ENCODE results near the gene VTI1A. TPM values are rescaled to one million over a fixed set of nuclear protein-coding genes. Genes with fewer than 3 reads are reported as not detected.

VTI1A gene
- total and polyA plus RNA-seq, 2 of the 13 experiments (the other 11 are each of a cell fraction or from before 2014, with no cell fraction given), result 11.7 to 32.7 TPM

DNA sequence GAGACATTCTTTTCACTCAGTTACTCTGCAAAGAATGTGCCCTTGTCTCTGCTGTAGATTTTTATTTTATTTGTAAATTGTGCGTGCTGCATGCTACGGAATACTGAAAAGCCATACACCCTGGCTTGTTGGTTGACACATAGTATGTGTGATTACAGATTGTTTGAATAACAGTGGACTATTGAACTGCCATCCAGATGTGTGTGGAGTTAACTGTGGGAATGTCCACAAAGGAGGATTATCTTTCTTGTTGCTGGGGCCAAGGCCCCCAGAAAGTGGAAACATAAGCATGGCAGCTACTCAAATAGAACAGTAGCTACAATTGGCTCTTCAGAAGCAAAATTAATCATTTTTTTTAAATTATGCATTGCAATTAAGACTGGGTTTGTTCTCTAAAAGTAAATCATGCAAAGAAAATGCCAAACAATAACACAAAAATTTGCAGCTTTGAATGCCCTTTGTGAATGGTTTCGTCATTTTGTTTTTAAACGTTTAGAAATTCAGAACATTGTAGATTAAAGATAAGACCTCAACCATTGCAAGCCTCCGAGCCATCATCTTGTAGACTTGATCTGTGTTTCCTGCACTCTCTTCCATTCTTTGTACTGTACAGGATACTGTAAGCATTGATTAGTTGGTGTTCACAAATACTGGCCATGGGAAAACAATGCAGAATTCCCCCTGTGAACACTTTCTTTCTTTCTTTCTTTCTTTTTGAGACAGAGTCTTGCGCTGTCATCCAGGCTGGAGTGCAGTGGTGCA, 292.8 kb downstream of the VTI1A start (continued):
- TF ChIP-seq, protein P1, sequence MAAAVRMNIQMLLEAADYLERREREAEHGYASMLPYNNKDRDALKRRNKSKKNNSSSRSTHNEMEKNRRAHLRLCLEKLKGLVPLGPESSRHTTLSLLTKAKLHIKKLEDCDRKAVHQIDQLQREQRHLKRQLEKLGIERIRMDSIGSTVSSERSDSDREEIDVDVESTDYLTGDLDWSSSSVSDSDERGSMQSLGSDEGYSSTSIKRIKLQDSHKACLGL (CRISPR knock-in tag; IDR thresholded peaks at IDR 0.05), result no peak
- TF ChIP-seq PTBP1 (IDR thresholded peaks at IDR 0.05; ENCODE audit: low read depth, low read length, poor library complexity, severe bottlenecking), result no peak
- TF ChIP-seq MIER2 (CRISPR knock-in tag; IDR thresholded peaks at IDR 0.05), result peak; percentile 58; the same call in 1 of the 2 replicates
- TF ChIP-seq, protein P2, sequence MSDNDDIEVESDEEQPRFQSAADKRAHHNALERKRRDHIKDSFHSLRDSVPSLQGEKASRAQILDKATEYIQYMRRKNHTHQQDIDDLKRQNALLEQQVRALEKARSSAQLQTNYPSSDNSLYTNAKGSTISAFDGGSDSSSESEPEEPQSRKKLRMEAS (IDR thresholded peaks at IDR 0.05), result peak; percentile 71
- TF ChIP-seq NCOR1 (IDR thresholded peaks at IDR 0.05; ENCODE audit: borderline replicate concordance, low read length), result peak; percentile 94
- no peak for TF ChIP-seq REPIN1 (CRISPR knock-in tag; IDR thresholded peaks at IDR 0.05; ENCODE audit: borderline replicate concordance, low read depth)
- TF ChIP-seq ZNF441 (CRISPR knock-in tag; IDR thresholded peaks at IDR 0.05; ENCODE audit: borderline replicate concordance), result peak; percentile 46; the same call in 1 of the 2 replicates
- no peak for TF ChIP-seq ZKSCAN5 (CRISPR knock-in tag; IDR thresholded peaks at IDR 0.05)
- no peak for TF ChIP-seq ZNF781 (CRISPR knock-in tag; IDR thresholded peaks at IDR 0.05; ENCODE audit: borderline replicate concordance, not compliant biosample characterization)
- TF ChIP-seq PHF21A (CRISPR knock-in tag; IDR thresholded peaks at IDR 0.05), result peak; percentile 94
- no peak for TF ChIP-seq NR3C1 (CRISPR knock-in tag; IDR thresholded peaks at IDR 0.05)
- TF ChIP-seq ARNTL (CRISPR knock-in tag; IDR thresholded peaks at IDR 0.05), result peak; percentile 28; the same call in 1 of the 2 replicates
- TF ChIP-seq, protein P3, sequence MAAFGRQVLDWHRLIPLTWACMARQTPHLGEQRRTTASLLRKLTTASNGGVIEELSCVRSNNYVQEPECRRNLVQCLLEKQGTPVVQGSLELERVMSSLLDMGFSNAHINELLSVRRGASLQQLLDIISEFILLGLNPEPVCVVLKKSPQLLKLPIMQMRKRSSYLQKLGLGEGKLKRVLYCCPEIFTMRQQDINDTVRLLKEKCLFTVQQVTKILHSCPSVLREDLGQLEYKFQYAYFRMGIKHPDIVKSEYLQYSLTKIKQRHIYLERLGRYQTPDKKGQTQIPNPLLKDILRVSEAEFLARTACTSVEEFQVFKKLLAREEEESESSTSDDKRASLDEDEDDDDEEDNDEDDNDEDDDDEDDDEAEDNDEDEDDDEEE (CRISPR knock-in tag; IDR thresholded peaks at IDR 0.05), result no peak
- TF ChIP-seq GABPA (IDR thresholded peaks at IDR 0.05; ENCODE audit: low read depth, low read length), result no peak
- 0 out of 2 replicates have a peak, but pooled peaks have one; percentile 53 for TF ChIP-seq GABPA (CRISPR knock-in tag; IDR thresholded peaks at IDR 0.05; ENCODE audit: low read depth)
- peak; percentile 86 for TF ChIP-seq MEF2D (CRISPR knock-in tag; IDR thresholded peaks at IDR 0.05)
- no peak for TF ChIP-seq CAMTA2 (CRISPR knock-in tag; IDR thresholded peaks at IDR 0.05; ENCODE audit: borderline replicate concordance)
- 0 out of 2 replicates have a peak, but pooled peaks have one; percentile 41 for TF ChIP-seq SNAPC2 (CRISPR knock-in tag; IDR thresholded peaks at IDR 0.05)
- TF ChIP-seq ETV6 (CRISPR knock-in tag; conservative IDR thresholded peaks at IDR 0.05), result no peak
- no peak for TF ChIP-seq RFXANK (CRISPR knock-in tag; IDR thresholded peaks at IDR 0.05)
- TF ChIP-seq, protein P4, sequence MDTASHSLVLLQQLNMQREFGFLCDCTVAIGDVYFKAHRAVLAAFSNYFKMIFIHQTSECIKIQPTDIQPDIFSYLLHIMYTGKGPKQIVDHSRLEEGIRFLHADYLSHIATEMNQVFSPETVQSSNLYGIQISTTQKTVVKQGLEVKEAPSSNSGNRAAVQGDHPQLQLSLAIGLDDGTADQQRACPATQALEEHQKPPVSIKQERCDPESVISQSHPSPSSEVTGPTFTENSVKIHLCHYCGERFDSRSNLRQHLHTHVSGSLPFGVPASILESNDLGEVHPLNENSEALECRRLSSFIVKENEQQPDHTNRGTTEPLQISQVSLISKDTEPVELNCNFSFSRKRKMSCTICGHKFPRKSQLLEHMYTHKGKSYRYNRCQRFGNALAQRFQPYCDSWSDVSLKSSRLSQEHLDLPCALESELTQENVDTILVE (CRISPR knock-in tag; IDR thresholded peaks at IDR 0.05), result 0 out of 2 replicates have a peak, but pooled peaks have one; percentile 53
- TF ChIP-seq, protein P5, sequence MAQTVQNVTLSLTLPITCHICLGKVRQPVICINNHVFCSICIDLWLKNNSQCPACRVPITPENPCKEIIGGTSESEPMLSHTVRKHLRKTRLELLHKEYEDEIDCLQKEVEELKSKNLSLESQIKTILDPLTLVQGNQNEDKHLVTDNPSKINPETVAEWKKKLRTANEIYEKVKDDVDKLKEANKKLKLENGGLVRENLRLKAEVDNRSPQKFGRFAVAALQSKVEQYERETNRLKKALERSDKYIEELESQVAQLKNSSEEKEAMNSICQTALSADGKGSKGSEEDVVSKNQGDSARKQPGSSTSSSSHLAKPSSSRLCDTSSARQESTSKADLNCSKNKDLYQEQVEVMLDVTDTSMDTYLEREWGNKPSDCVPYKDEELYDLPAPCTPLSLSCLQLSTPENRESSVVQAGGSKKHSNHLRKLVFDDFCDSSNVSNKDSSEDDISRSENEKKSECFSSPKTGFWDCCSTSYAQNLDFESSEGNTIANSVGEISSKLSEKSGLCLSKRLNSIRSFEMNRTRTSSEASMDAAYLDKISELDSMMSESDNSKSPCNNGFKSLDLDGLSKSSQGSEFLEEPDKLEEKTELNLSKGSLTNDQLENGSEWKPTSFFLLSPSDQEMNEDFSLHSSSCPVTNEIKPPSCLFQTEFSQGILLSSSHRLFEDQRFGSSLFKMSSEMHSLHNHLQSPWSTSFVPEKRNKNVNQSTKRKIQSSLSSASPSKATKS (CRISPR knock-in tag; IDR thresholded peaks at IDR 0.05), result no peak
- no peak for TF ChIP-seq ZNF430 (CRISPR knock-in tag; IDR thresholded peaks at IDR 0.05)
- TF ChIP-seq MIXL1 (CRISPR knock-in tag; IDR thresholded peaks at IDR 0.05), result peak; percentile 94; the same call in 1 of the 2 replicates
- TF ChIP-seq ZNF772 (CRISPR knock-in tag; IDR thresholded peaks at IDR 0.05), result no peak
- TF ChIP-seq ZNF232 (CRISPR knock-in tag; IDR thresholded peaks at IDR 0.05; ENCODE audit: borderline replicate concordance), result peak; percentile 70; the same call in 1 of the 2 replicates
- no peak for TF ChIP-seq GZF1 (CRISPR knock-in tag; IDR thresholded peaks at IDR 0.05)

Data from HepG2 (cell line).